HG02884 (cell line): Measurements from ENCODE around the gene GCK.

Experiments used
- ATAC-seq: cut with Tn5 transposase; IDR thresholded peaks from one replicate; pipeline ENCODE4 v1.9.1; 2021; ENCODE audit warnings: mild to moderate bottlenecking, moderate library complexity; ENCODE audit not compliant: unreplicated experiment

GCK gene

DNA sequence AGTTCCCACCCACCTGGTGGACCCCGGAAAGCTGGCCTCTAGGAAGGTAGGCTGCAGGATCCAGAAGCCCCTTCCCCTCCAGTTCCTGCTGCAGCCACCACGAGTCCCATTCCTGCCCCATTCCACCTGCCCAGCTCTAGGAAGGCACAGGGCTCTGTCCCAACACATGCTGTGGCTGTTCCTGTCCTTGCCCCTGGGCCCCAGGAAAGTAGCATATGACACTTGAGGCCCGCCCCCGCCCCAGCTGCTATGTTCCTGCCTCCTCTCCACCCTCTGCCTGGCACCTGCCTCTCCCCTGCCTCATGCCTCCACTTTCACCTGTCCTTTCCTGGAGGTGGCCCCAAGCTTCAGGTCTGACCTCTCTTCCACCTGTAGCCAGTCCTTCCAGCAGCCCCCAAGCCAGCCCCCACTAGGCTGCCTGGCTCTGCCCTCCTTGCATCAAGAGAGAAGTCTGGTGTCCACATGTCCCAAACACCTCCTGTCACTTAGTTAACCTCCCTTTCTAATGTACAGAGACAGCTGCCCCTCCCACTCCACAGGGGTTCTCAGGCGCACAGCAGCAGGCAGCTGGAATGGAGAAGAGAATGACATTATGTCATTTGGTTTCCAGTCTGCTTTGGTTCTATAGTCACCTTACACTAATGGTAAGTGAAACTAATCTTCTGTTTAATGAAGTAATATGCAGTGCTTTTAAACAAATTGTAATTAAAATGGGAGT, 34.3 kb upstream of the GCK start:
- ATAC-seq = no peak

DNA sequence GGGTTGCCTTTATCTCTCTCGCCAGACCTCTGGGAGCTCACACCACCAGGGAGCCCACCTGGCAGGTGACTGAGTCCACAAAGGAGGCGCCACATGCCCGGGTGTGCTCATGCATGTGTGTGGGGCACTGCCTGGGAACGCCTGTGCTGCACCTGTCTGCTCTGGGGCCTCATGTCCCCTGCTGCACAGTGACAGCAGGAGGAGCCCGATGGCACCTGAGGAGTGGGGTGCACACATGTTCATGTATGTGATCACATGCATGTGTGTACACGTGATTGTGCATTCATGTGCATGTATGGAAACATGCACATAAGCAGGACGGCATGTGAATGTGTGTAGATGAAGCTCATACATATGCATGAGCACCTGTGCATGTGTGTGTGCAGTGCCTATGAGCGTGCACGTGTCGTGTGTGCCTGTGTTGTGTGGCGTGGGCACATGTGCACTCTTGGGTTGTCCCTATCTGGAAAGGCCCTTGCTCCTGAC, 33.6 kb upstream of the GCK start:
- no peak for ATAC-seq

DNA sequence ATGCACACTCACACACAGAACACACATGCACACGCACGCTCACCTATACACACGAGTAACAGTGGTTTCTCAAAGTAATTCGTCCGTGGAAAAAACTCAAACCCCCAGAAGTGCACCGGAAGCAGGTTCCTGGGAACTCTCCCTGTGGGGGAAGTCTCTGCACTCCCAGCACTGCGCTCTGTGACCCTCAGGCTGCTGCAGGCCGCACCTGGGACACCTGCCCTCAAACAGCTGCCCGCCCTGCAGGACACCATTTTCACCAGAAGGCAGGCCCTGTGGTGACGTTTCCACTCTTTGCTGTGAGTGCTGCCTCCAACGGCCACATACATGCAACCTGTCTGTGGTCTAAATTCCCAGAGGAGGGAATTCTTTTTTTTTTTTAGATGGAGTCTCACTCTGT, 32.8 kb upstream of the GCK start:
- no peak for ATAC-seq

DNA sequence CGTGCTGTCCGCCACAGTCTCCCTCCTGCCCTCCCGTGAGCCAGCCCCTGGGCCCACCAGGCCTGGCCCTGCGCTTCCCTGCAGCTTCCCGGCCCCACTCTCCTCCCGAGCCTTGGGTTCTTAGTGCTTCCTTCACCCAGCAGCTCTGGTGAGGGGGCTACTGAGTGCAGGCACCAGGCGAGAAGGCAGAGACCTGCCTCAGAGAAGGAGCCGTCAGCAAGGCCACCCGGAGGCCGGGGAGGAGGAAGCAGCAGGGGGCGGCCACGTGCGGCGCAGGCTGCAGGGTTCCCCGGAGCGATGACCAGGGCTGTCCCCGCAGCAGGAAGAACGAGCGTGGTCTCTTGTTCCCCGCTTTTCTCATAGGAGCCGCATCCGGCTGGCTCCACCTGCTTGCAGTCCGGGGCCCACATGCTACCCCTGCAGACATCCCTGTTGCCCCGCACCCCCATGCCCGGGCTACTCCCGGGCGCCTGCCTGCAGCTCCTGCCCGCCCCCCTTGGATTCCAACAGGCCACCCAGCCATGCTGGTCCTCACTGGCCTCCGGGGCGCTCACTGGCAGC, 32.1 kb upstream of the GCK start:
- ATAC-seq = no peak

DNA sequence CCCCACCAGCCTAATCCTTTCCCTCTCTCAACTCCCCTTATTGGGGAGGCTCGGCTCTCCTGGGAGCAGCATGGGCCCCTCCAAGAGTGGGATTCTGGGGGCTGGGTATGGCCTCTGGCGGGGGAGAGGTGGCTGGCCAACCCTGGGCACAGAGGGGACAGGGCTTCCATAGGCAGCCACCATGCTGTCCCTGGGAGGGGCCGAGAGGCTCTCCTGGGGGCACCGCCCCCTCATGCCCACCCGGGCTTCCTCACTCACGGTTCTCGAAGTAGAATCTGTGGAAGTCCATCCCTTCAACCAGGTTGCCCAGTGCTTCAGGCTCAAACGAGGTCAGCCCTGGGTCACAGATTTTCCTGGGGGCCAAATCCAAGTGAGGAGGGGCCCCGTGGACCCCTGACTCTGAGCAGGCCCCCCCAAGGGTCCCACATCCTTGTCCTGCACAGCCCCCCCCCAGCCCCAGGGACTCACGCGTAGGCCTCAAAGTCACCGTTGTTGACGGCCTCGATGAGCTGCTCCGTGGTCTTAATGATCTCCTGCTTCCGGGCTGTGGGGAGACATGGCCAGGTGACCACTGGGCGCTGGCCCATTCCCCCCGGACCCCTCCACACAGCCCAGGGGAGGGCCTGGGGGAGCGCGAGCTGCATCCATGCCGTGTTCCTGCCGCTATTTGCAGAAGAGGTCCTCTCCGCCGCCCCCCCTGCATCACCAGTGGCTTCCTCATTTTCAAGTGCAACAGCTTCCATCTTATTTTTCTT, 31.3 kb upstream of the GCK start:
- no peak for ATAC-seq

GRCh38 chr7:44220046-44220357, 30.8 kb upstream of the GCK start:
- no peak for ATAC-seq

GRCh38 chr7:44219371-44220045, 30.3 kb upstream of the GCK start:
- no peak for ATAC-seq

- no peak for ATAC-seq
Observed at GRCh38 chr7:44218418-44219201, 29.4 kb upstream of the GCK start.

DNA sequence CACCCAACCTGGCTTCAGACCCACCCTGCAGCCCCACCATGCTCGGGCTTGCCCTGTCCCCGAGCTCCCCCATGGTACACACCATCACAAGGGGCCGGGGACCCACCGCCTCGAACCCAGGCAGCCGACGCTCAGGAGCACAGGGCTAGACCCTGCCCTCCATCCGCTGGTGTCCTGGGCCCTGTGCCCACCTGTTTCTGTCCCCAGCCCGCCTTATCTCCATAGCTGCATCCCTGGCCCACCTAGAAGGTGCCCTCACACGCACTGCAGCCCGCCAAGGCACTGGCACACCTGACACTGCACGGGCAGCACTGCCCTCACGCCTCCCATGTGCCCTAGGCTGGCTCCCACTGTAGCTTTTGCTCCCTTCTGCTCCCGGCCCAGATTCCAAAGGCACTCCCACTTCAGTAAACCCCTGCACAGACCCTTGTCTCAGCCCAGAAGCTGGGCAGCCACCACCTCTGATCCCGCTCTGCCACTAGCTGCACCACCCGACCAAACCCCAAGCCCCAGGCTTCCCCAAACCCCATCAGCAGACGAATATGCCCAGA, 28.7 kb upstream of the GCK start:
- no peak for ATAC-seq

- ATAC-seq = no peak
Observed at GRCh38 chr7:44217223-44217714, 28.0 kb upstream of the GCK start.

DNA sequence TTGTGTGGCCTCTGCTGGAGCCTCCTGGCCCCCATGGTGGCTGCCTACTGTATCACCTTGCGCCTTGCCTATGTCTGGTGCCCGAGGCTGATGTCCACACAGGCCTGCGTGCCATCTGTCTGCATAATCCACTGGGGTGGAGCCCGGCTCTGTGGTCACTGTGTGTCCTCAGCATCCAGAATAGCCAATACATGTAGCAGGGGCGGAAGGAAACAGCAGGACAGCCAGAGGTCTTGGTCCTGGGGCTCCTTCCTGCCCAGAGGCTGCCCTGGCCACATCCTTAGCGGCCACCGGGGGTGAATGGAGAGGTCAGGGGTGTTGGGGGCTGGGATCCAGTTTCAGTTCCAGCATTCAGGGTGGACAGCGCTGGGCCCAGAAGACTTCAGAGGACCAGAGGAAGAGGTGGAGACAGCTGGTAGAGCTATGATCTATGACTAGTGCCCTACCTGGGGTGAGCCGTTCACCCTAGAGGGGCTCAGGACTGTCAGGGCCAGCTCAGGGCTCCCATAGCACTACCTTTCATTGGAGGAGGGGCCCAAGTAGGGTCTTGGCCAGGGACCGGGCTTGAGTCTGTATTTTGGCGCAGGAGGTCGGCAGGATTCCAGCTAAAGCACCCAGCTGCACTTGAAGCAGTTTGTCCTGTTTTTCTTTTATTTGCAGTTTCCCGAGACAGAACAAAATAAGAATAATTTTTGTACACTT, 27.4 kb upstream of the GCK start:
- no peak for ATAC-seq

DNA sequence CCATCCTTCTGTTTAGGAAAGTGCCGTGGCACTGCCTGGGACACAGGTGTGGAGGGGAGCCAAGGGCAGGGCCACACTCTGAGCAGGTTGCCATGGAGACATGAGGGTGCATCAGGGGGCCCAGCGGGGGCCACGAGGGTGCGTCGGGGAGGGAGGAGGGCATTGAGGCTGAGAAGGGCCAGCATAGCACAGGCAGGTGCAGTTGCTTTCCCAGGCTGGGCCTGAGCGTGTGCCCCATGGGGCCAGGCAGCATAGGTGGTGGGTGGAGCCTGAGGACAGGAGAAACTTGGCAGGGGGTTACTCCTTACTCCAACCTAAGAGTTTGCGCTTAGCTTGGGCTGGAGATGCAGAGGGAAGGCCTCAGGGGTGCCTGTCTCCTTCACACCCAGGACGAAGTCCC, 26.8 kb upstream of the GCK start:
- no peak for ATAC-seq

DNA sequence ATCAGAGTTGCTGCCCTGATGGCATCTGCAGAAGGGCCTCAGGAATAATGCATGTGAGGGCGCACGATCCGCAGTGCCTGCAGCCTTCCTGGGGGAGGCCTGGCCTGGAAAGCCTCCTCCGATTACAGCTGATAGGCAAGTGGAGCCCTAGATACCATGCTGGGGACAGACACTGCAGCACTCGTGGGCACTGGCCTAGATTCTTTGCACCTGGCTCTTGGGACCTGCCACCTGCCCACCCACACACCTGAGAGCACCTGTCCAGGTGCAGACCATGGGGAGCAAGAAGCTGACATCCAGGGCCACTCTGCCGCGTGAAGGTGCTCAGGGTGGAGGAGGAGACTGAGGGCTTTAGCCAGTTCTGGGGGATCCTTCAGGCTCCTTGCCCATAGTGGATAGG, 26.3 kb upstream of the GCK start:
- ATAC-seq = no peak

- ATAC-seq = no peak
Observed at GRCh38 chr7:44213877-44214388, 24.7 kb upstream of the GCK start.

DNA sequence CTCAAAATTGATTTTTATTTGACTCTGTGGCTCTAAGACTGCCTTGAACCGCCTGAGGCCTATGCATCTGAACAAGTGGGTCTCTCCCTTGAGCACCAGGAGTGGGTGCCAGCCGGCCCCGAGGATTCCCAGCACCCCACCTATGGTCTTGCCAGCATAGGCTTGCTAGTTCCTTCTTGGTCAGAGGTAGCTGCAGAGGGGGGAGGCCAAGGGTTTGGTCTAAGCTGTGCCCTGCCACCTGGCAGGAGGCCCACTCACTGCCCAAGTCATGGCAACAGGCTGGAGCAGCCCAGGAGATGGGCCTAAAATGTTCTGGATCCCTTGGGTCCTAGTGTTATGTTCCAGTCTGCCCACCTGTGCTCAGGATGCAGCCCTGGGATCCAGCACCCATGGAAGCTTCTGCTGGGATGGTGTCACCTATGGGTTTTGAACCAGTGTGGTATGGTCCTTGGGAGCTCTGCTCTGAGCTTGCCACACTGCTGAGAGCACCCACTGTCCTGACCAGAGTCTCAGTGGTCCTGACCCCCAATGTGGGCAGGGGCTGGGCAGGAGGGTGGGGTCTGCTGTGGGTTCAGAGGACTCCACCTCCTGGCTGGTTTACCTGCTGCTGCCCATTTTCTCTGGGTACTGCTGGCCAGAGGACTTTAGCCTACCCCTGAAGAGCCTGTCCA, 24.1 kb upstream of the GCK start:
- ATAC-seq = no peak

- ATAC-seq = no peak
Observed at GRCh38 chr7:44212581-44213184, 23.4 kb upstream of the GCK start.

DNA sequence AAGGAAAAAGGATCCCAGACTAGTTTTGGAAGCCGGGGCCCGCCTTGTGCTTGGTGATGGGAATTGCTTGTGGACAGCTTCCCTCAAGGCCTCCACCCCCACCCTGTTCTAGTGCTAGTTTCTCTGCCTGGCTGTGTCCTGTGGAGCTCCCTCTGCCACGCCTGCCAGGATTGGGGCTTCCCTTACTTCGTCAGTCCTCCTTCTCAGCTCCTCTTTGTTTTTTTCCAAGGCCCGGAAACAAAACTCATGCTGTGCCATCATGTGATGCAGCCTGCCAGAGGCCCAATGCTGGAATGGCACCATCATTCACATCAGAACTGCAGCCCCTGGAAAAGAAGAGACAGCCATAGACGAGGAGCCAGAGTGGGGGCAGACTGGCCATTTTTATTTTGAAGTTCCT, 22.8 kb upstream of the GCK start:
- no peak for ATAC-seq

DNA sequence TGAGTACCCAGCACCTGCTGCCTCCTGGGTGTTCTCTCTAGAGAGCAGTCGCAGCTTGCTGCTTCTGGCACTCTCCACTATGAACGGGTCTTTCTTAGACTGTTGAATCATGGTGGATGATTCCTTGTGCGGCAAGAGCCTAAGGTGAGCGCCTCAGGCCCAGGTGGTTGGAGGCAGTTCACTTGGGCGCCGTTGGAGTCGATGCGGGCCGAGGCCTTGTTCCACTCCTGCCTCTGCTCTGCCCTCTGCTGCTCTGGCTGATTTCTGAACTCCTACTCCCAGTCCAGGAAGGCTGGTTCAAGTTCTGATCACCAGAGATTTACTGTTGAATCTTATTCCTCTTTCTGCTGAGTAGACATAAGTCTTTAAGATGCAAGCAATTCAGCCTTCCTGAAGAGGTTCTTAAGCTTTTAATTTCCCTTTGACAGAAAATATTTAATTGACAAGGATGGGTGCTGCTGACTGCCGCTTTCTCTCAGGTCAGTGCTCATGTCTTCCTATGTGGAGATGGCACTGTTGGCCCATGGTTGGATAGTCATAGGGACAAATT, 22.0 kb upstream of the GCK start:
- ATAC-seq = no peak
